Measurements from ENCODE around the gene BCAS1. TPM values are rescaled to one million over a fixed set of nuclear protein-coding genes. Genes with fewer than 3 reads are reported as not detected.

The BCAS1 gene
- total and polyA plus RNA-seq, 2 donors (not counting 3 experiments of a cell fraction or from before 2014, with no cell fraction given) = not detected

GRCh38 chr20:54044156-54044555, 26.2 kb downstream of the BCAS1 start:
- Histone ChIP-seq H3K4me2 (ENCODE audit: insufficient read depth, low read length) (no peak overlapping the region), H3K4me3 (replicated peaks in 1 of 3; ENCODE audit: insufficient read depth in 1 of 3, low read depth in 1 of 3, low read length in 3 of 3) (no peak overlapping the region), H3K9me3 (replicated peaks; ENCODE audit: control insufficient read depth, insufficient read depth, low read length) (no peaks in the 10 kb centered on the region), H3K27me3 (ENCODE audit: control insufficient read depth in 2 of 2, insufficient read depth in 2 of 2, low read length in 2 of 2) (peaks cover 0 to 3% of the 10 kb centered on the region in 2 experiments), H3K79me2 (ENCODE audit: control insufficient read depth, insufficient read depth, low read length) (no peaks in the 10 kb centered on the region), H3K4me1 (ENCODE audit: control insufficient read depth, extremely low read depth, insufficient read depth, low read length) (no peaks in the 10 kb centered on the region), H3K36me3 (ENCODE audit: control insufficient read depth in 2 of 2, extremely low read depth in 1 of 2, insufficient read depth in 2 of 2, low read length in 2 of 2) (no peaks in the 10 kb centered on the region), H3K9ac (replicated peaks; ENCODE audit: extremely low read depth, insufficient read depth, low read length) (no peak overlapping the region), H4K20me1 (replicated peaks; ENCODE audit: control insufficient read depth, extremely low read depth, insufficient read depth, low read length) (no peaks in the 10 kb centered on the region), H3K9me1 (replicated peaks; ENCODE audit: control insufficient read depth, extremely low read depth, insufficient read depth, low read length) (no peaks in the 10 kb centered on the region), H2AFZ (ENCODE audit: low read depth, low read length) (no peak overlapping the region), H3K27ac (ENCODE audit: insufficient read depth, low read depth, low read length) (no peak overlapping the region)
- intact Hi-C loops (cut with micrococcal nuclease) = no loop called here
- BruUV-seq (replicated peaks) = no TSS peak
- FAIRE-seq (no peak), DNase-seq (ENCODE audit: low read depth, low spot score) (no peak)
- dilution Hi-C loops (cut with MboI; ENCODE audit: extremely low pct_ligation_motif_present, low sequenced_read_pairs) = no loop called here
- ChIA-PET CTCF (interaction anchor here (1.1 to 1.2 kb wide), 2 partner anchors 12 to 61 kb away, joined by 3 to 4 read pairs; no protein-coding TSS in a partner anchor), POLR2A (no interaction called here)
- TF ChIP-seq POLR2A (IDR thresholded peaks at IDR 0.05; ENCODE audit: low read depth, low read length) (no peak), FOS (IDR thresholded peaks at IDR 0.05; ENCODE audit: borderline replicate concordance, insufficient read depth, low read length) (no peak), MYC (IDR thresholded peaks at IDR 0.05; ENCODE audit: low read depth, low read length) (no peak), GATA2 (IDR thresholded peaks at IDR 0.05; ENCODE audit: insufficient read depth, insufficient read length, low read depth, low read length) (no peak), POLR2AphosphoS5 (IDR thresholded peaks at IDR 0.05; ENCODE audit: insufficient read depth, low read depth, low read length) (no peak), CTCF (IDR thresholded peaks at IDR 0.05; ENCODE audit: extremely low read depth in 1 of 2, insufficient read depth in 1 of 2, low read depth in 1 of 2, low read length in 2 of 2) (no peak), MAX (IDR thresholded peaks at IDR 0.05; ENCODE audit: insufficient read depth, insufficient read length) (no peak)
